Regular cardiac myocyte (primary cell): ENCODE results near the gene RNF5. TPM values are rescaled to one million over a fixed set of nuclear protein-coding genes. Genes with fewer than 3 reads are reported as not detected.

Experiments
- total RNA-seq: library from RNA; depleted of rRNA; stranded (reverse); fragments of >200 nt; gene quantifications from 2 replicates; pipeline ENCODE4 v1.2.3, GENCODE V29; 2014

RNF5 gene, protein sequence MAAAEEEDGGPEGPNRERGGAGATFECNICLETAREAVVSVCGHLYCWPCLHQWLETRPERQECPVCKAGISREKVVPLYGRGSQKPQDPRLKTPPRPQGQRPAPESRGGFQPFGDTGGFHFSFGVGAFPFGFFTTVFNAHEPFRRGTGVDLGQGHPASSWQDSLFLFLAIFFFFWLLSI
- 35.5 and 41.0 TPM in 2 replicates for total RNA-seq

DNA sequence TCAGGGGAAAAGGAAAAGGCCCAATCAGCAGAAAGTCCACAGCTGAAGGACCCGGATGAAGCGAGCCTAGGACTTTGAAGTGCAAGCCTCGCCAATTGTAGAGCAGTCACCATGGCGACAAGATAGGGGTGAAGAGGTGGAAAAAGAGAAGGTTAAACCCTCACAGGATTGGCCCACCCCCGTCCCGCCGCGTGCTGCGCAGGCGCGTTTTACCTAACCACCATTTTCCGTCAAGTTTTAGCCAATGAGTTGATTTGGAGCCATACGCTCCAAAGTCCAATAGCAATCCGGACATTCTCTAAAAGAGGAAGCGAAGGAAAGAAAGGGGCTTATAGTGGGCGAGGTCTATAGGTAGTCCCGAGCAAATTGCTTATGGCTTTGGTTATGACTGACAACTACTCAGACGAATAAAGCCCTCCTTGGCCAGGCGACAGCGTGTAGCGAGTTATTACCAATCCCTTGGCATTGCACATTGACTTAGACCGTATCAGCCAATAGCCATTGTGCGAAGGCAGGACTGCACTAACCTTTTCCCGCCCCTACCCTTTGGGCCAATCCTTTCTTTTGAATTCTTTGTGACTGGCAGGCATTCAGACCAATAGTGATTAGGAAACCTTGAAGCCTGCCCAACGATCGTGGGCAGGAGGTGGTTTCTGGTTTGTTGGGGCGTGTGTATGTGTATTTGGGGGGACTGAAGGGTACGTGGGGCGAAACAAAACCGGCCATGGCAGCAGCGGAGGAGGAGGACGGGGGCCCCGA lies at the start of gene RNF5:
Gene RNF5, plus strand, starts transcription at position 618 of the 759 bp plus-strand sequence. Its CDS starts 107 bp downstream, at position 725.

DNA sequence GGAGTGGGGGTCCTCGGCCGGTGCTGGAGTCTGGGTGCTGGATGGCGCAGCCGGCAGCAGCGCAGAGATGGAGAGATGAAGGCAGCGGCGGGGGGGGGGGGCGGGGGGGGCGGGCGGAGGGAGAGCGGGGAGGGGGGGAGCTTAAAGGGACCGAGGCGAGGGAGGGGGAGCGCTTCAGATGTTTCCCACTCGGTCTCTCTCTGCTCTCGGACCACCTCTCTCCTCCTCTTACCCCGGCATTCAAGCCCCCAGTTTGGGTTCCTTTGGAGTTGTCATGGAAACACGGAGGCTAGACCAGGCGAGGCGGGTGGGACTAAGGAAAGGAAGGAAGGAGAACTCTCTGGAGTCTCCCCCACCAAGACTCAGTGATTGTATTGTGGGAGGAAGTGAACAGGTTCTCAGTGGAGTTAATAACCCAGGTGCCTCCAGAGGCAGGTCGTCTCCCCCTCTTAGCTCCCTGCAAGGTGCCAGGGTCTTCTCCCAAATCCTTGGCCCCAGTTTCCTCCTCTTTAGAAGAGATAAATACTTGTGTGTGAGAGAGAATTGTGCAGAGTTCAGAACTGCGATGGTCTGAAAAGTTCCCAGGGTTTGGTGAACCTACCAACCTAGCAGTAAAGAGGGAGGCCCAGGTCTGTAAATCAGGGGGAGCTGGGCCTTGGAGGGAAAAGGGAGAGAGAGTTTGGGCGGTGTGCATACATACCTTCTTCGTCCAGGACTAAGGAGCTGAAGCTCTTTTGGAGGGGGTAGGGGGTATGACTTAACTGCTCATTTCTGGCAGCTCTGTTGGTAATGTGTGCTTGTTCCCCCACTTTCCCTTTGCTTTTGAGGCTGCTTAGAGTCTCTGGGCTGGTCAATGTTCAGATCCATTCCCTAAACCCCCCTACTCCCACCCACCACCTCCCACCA lies 26.1 kb upstream of the RNF5 start, which contains the start of gene PRRT1:
Gene PRRT1, minus strand, starts transcription at position 77 of the 906 bp plus-strand sequence. CDS start 112 bp downstream, outside the sequence.

DNA sequence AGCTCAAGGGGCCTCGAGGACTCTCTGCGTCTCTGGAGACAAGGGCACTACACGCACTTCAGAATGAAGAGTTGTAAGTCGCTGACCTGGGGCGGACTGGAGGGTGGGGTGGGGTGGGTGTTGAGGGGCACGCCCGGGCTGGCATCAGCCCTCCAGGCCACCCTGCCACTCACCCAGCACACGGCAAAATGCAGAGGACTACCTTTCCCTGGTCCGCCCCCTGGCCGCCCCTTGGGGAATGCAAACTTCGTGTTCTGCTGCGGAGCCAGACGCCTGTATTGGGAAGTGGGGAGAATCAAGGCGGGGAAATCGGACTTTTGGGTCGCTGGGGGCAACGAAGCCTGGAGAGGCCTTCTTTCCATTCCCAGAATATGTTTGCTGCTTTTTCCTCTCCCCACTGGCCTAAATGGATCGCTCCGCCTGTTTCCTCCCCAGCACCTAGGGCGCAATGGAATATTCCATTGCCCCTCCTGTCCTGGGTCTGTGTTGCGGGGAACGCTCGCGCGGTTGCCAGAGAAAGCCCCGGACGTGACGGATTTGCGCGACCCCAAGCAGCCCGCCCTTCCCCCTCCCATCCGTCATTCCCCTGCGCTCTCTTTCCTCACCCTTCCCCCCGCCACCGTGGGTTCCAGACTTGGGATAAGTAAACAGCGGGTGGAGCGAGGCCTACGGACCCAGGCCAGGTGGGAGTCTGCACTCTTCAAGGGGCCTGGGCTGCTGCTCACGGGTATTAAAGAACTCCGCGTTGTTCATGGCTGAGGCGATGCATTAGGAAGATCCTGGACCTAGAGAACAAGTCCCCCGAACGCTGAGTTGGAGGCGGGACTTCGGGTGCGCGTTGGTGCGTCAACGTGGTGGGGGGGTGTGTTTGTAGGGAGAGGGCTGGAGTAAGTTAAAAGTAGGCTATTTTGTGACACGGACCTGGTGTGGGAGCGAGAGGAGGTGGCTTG lies 24.4 kb upstream of the RNF5 start, which contains the start of gene PPT2:
Gene PPT2, plus strand, starts transcription at position 578 of the 950 bp plus-strand sequence. CDS start 454 bp downstream, outside the sequence.

DNA sequence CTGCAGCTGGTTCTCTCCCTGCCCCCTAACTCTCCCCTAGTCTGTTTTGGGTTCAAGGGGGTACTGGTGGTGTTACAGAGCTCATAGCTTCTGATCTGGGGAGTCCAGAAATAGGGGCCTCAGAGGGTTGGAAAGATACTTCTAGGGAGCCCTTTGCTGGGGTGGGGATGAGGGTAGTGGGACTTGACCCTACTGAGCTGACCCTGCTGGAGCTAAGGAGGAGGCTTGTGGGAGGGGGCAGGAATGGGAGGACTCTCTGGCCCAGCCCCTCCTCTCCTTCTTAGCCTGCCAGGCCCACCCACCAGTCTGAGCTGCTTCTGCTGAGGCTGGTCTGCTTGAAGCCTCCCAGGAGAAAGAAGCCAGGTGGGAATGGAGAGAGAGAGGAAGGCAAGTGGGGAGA lies 13.9 kb upstream of the RNF5 start, which contains the start of gene EGFL8:
Gene EGFL8, plus strand, starts transcription at position 301 of the 400 bp plus-strand sequence. CDS start 1,571 bp downstream, outside the sequence.

DNA sequence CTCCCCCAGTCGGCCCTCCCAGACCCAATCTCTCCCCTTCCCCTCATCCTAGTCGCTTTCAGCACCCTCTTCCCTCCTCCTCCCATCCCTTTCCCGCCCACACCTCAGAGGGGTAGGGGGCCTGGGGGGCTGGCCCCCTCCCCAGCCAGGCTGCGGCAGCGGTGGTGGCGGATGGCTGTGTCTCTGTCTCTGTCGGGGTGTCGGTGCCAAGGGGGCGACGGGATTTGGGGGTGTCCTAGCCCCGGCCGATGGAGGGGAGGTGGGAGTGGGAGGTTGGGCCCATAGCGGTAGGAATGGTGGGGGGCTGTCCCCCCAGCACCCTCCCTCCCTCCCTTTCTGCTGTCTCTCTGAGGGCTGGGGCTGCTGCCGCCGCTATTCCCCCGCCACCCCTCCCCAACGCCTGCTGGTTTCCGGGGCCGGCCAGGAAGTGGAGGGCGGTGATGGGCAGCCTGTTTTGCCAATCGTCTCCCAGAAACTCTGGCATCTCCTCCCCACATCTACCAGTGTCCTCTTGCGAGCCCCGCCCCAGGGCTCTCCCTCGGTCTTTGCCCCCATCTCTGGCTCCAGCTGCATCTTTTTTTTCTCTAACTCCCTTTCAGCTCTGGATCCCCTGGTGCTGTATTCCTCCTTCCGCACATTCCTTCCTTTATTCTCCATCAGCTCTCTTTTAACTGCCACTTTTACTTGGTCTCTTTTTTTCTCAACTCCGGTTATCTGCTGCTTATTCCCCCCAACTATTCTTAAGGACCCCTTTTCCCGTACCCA lies 2.3 kb upstream of the RNF5 start, which contains the start of gene AGPAT1:
Gene AGPAT1, minus strand, starts transcription at position 374 of the 765 bp plus-strand sequence. CDS start 4,588 bp downstream, outside the sequence.

DNA sequence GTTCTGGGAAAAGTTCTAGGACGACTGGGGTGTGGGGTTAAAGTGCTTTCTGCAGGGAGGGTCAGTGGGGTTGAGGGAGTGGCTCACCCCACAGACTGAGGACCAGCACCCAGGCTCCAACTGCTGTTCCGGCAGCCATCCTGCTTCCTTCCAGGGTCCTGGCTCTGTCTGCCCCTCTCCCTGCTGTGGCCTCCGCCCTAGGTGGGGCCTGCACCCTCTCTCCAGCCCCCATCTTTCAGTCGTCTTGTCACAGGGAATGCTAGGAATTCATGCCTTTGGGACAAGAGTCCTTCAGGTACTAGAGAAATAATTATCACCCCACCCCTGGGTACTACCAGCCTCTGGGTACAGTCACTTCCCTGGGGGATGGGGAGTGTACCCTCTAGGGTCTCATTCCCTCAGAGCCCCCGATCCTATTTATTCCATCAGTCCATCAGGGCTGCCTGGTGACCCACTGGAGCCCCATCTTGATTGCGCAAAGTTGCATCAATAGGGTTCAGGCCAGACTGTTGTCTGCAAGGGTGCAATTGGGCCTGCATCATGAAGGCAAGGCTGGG lies 6.0 kb downstream of the RNF5 start, which contains the start of gene AGER:
Gene AGER, minus strand, starts transcription at position 170 of the 557 bp plus-strand sequence. Its CDS starts 31 bp downstream, at position 139.

DNA sequence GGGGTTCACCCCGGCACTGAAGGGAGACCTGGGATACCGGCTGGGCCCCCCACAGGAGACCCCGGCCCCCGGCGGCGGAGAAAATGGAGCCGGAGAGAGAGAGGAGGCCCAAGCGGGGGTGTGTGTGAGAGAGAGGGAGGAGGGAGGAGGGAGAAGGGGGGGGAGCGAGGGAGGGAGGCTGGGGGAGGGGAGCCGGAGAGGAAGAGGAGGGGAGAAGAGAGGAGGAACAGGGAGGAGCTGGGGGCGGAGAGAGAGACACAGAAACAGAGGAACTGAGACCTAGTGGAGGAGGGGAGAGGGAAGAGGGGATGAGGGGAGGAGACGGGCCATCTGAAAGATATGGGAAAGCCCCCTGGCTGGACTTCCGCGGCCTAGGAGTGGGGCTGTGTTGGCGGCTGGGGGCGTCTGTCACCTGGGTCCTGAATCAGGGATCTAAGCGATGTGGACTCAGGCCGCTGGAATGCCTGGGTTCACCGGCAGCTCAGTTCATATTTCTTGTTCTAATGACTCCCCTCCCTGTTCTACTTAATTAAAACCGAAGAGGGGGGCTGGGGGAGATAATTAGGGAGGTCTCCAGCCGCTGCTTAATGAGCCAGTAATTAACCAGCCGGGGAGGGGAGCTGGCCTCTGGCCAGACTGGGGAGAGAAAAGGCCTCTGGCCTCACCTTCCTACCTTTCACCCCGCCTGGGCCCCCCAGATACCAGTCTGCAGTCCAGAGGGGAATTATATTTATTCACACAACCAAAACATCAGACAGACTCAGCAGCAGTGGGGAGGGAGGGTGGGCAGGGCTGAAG lies 12.0 kb downstream of the RNF5 start, which contains the start of gene PBX2:
Gene PBX2, minus strand, starts transcription at position 149 of the 798 bp plus-strand sequence. CDS start 287 bp downstream, outside the sequence.

DNA sequence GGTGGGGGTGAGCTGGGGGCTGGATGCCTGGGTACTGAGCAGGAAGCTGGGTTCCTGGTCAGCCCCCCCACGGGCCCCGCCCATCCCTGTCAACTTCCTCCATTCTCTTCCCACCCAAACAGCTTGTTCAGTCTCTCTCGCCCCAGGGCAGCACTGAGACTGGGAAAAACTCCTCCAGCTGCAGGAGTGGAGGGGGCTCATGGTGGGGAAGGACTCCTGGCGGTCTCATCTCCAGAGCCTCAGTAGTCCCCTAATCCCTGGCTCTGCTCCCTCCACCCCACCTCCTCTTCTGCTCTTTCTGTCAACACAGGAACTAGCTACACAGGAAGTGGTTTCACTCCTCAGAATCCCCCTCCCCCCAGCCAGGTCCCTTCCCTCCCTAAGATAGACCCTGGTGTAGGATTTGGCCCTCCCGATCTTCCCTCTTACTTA lies 14.4 kb downstream of the RNF5 start, which contains the start of gene GPSM3:
Gene GPSM3, minus strand, starts transcription at position 36 of the 432 bp plus-strand sequence. CDS start 130 bp downstream, outside the sequence.

DNA sequence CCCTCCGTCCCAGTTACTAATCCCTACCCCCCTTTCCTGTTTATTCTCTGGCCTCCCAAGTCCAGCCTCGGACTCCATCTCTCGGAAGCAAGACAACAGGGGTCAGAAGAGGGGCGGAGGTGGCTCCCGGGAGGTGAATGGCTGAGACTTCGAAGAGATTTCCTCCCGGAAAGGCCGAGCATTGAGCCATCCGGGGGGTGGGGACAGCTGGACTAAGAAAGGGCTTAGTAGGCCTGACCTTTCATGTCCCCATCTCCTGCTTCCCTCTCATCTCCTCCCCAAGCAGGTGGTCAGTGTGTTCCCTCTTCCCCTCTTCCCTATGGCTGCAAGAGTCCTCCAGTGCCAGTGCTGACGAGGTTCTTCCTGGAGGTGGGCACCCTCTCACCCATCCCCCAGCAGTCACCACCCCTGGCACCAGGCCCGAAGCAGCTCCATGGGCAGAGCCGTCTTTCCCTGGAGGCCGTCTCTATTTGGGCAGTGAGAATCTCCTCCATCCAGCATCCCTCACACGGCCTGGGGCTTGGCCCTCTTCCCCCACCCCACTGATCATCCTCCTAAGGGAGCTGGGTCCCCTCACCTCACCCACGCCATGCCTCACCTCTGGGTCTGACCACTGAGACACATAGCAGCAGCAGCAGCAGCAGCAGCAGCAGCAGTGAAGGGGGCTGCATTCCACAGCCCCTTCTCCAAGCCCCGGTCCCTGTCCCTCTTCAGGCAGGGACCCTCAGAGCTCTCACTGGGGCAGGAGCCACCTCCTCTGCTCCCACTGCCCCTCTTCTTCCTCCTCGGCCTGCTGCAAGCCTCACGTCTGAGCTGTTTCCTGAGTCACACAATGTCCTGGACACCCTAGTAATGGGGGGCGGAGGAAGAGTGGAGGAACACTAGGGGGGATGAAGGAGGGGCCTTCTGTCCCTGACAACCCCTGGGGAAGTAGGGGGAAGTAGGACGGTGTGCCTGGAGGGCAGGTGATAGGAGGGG lies 45.3 kb downstream of the RNF5 start, which contains the start of gene NOTCH4:
Gene NOTCH4, minus strand, starts transcription at position 810 of the 978 bp plus-strand sequence. Its CDS starts 139 bp downstream, at position 671.

Other genes starting within 250 kb of the RNF5 start
- 5.8 and 65.1 TPM in 2 replicates for gene CFB, start 232.3 kb upstream of the RNF5 start, total RNA-seq
- 79.5 and 180 TPM in 2 replicates for gene NELFE, start 219.4 kb upstream of the RNF5 start, total RNA-seq
- 70.5 and 74.2 TPM in 2 replicates for gene SKIC2, start 219.2 kb upstream of the RNF5 start, total RNA-seq
- gene DXO, start 206.3 kb upstream of the RNF5 start, total RNA-seq = 11.9 and 14.7 TPM in 2 replicates
- gene C4A, start 196.3 kb upstream of the RNF5 start, total RNA-seq = 1.2 and 5.1 TPM in 2 replicates
- gene C4B, start 163.6 kb upstream of the RNF5 start, total RNA-seq = 1.9 and 4.5 TPM in 2 replicates
- gene CYP21A2, start 140.0 kb upstream of the RNF5 start, total RNA-seq = 0.19 TPM in 1 of 2 replicates, not detected in the other
- 3.6 and 10.4 TPM in 2 replicates for gene TNXB, start 69.1 kb upstream of the RNF5 start, total RNA-seq
- gene ATF6B, start 50.2 kb upstream of the RNF5 start, total RNA-seq = 6.7 and 14.9 TPM in 2 replicates
- 5.0 and 5.9 TPM in 2 replicates for gene FKBPL, start 48.1 kb upstream of the RNF5 start, total RNA-seq
- 0.28 TPM in 1 of 2 replicates, not detected in the other for gene PRRT1, start 26.5 kb upstream of the RNF5 start, total RNA-seq
- gene PPT2, start 24.3 kb upstream of the RNF5 start, total RNA-seq = 10.2 and 49.3 TPM in 2 replicates
- 0.58 and 1.4 TPM in 2 replicates for gene EGFL8, start 13.8 kb upstream of the RNF5 start, total RNA-seq
- gene AGPAT1, start 2.3 kb upstream of the RNF5 start, total RNA-seq = 17.8 and 20.3 TPM in 2 replicates
- gene AGER, start 5.8 kb downstream of the RNF5 start, total RNA-seq = 0.56 and 0.58 TPM in 2 replicates
- 28.8 and 35.5 TPM in 2 replicates for gene PBX2, start 11.8 kb downstream of the RNF5 start, total RNA-seq
- gene GPSM3, start 14.2 kb downstream of the RNF5 start, total RNA-seq = 1.5 and 1.7 TPM in 2 replicates
- 0.85 and 1.5 TPM in 2 replicates for gene NOTCH4, start 45.7 kb downstream of the RNF5 start, total RNA-seq
- not detected in 2 replicates for gene TSBP1, start 193.5 kb downstream of the RNF5 start, total RNA-seq
- gene BTNL2, start 228.8 kb downstream of the RNF5 start, total RNA-seq = not detected in 2 replicates